Natural killer cell (primary cell): ENCODE results near the gene AKTIP. TPM values are rescaled to one million over a fixed set of nuclear protein-coding genes. Genes with fewer than 3 reads are reported as not detected.

Source experiments
- ATAC-seq, 3 donors: fragments of 150-1000 bp in 2 of 3; fragments of 200-7000 bp in 1 of 3; cut with Tn5 transposase; 1 replicate in 1 of 3; 2 replicates in 2 of 3; pipeline ENCODE4 v1.10.0; 2021; ENCODE audit warnings: mild to moderate bottlenecking in 2 of 3, moderate library complexity in 2 of 3
- DNase-seq, 2 donors: peaks; one replicate each; pipeline versions ENCODE4 v3.0.0 to v3.0.0-alpha.2; 2013 to 2021; ENCODE audit warnings: mixed read lengths in 1 of 2
- H3K27ac ChIP-seq: one replicate; pipeline ENCODE4 v1.5.1; 2013; ENCODE audit warnings: mild to moderate bottlenecking, low read length
- H3K27me3 ChIP-seq: one replicate; pipeline ENCODE4 v1.6.1; 2013; ENCODE audit warnings: low read length; ENCODE audit not compliant: control insufficient read depth, insufficient read depth
- H3K36me3 ChIP-seq: one replicate; pipeline ENCODE4 v1.6.1; 2013; ENCODE audit warnings: low read length; ENCODE audit not compliant: control insufficient read depth, insufficient read depth
- H3K4me1 ChIP-seq: one replicate; pipeline ENCODE4 v1.6.1; 2013; ENCODE audit warnings: low read length; ENCODE audit not compliant: control insufficient read depth, insufficient read depth
- H3K4me3 ChIP-seq: one replicate; pipeline ENCODE4 v1.5.1; 2013; ENCODE audit warnings: low read length
- H3K9me3 ChIP-seq: one replicate; pipeline ENCODE4 v1.6.1; 2013; ENCODE audit warnings: low read length; ENCODE audit not compliant: control insufficient read depth, insufficient read depth
- H3K27ac Mint-ChIP-seq, 2 donors: one replicate each; pipeline ENCODE4 v1.8.0; 2022; ENCODE audit warnings: mild to moderate bottlenecking in 2 of 2, mixed read lengths in 2 of 2, moderate library complexity in 1 of 2
- H3K27me3 Mint-ChIP-seq, 2 donors: one replicate each; pipeline ENCODE4 v1.8.0; 2022; ENCODE audit warnings: low read depth in 2 of 2, mixed read lengths in 2 of 2
- H3K36me3 Mint-ChIP-seq: one replicate; pipeline ENCODE4 v1.8.0; 2022; ENCODE audit warnings: mixed read lengths
- H3K4me1 Mint-ChIP-seq, 2 donors: one replicate each; pipeline ENCODE4 v1.8.0; 2022; ENCODE audit warnings: mixed read lengths in 2 of 2
- H3K4me3 Mint-ChIP-seq: one replicate; pipeline ENCODE4 v1.8.0; 2022; ENCODE audit warnings: mild to moderate bottlenecking, moderate library complexity, mixed read lengths
- H3K9me3 Mint-ChIP-seq, 2 donors: one replicate each; pipeline ENCODE4 v1.8.0; 2022; ENCODE audit warnings: mixed read lengths in 2 of 2
- CTCF ChIP-seq: fragments of 200-600 bp; IDR thresholded peaks from one replicate; pipeline ENCODE4 v1.8.0; 2022; ENCODE audit warnings: antibody characterized with exemption
- WGBS: methylation state at CpG from one replicate; pipeline ENCODE4 v1.1.7; 2013; ENCODE audit warnings: missing lambda C conversion rate; ENCODE audit not compliant: insufficient coverage; 5-methylcytosine and 5-hydroxymethylcytosine counted together
- intact Hi-C: fragments of 100-400 bp; cut with micrococcal nuclease; formaldehyde crosslinking; loops from one replicate; pipeline ENCODE4 v1.14.2; 2022
- total RNA-seq, 4 donors: library from RNA; stranded (reverse); fragments of 120-200 nt in 1 of 4; gene quantifications; one replicate each; pipeline versions ENCODE4 v1.2.3 to v1.2.4, GENCODE V29; 2013 to 2022

Gene AKTIP
- total RNA-seq, 3 donors from 2014 or later (not counting 1 experiment from before 2014, with no cell fraction given), result 22.0 to 33.2 (median 23.2) TPM

GRCh38 chr16:53482123-53482522, 20.9 kb downstream of the AKTIP start:
- Mint-ChIP-seq H3K4me1 (peaks cover 10 to 17% of the 10 kb centered on the region in 2 donors), H3K27ac (peak overlapping the region; percentile 4 to 59), H3K36me3 (peaks cover 69% of the 10 kb centered on the region), H3K9me3 (peaks cover 2 to 3% of the 10 kb centered on the region in 2 donors), H3K4me3 (no peak overlapping the region), H3K27me3 (no peaks in the 10 kb centered on the region)
- no peak for DNase-seq
- intact Hi-C loops, result no loop called here
- Histone ChIP-seq H3K27ac (no peak overlapping the region), H3K36me3 (peaks cover 93% of the 10 kb centered on the region), H3K9me3 (peaks cover 8% of the 10 kb centered on the region), H3K27me3 (no peaks in the 10 kb centered on the region), H3K4me3 (no peak overlapping the region), H3K4me1 (no peaks in the 10 kb centered on the region)
- no peak for TF ChIP-seq CTCF
- 94% methylated on average over 2 of the region's 2 CpGs for WGBS
- peak in 1 of 3 donors; percentile 50 for ATAC-seq

GRCh38 chr16:53480394-53480793, 22.6 kb downstream of the AKTIP start:
- H3K27me3 ChIP-seq, result no peaks in the 10 kb centered on the region
- H3K4me1 Mint-ChIP-seq, result peaks cover 22 to 31% of the 10 kb centered on the region in 2 donors
- intact Hi-C loops, result no loop called here
- no peak overlapping the region for H3K4me3 ChIP-seq
- no peaks in the 10 kb centered on the region for H3K27me3 Mint-ChIP-seq
- DNase-seq (no peak), ATAC-seq (no peak)
- H3K4me1 ChIP-seq, result no peaks in the 10 kb centered on the region
- H3K27ac Mint-ChIP-seq, result peak overlapping the region in 1 of 2 donors; percentile 18
- no CpG with 5 or more reads among the region's 1 CpG for WGBS
- H3K9me3 Mint-ChIP-seq, result no peaks in the 10 kb centered on the region
- peaks cover 61% of the 10 kb centered on the region for H3K36me3 Mint-ChIP-seq
- TF ChIP-seq CTCF, result no peak
- H3K36me3 ChIP-seq, result peaks cover 88% of the 10 kb centered on the region
- H3K27ac ChIP-seq, result peak overlapping the region; percentile 42
- H3K4me3 Mint-ChIP-seq, result no peak overlapping the region
- peaks cover under 1% of the 10 kb centered on the region for H3K9me3 ChIP-seq

- peaks cover 3% of the 10 kb centered on the region for H3K4me1 ChIP-seq
Observed at GRCh38 chr16:53478965-53479364, 24.0 kb downstream of the AKTIP start.

More at GRCh38 chr16:53478965-53479364, 24.0 kb downstream of the AKTIP start:
- DNase-seq (no peak), ATAC-seq (no peak)
- Histone ChIP-seq H3K4me3 (no peak overlapping the region), H3K9me3 (no peaks in the 10 kb centered on the region), H3K27ac (no peak overlapping the region), H3K27me3 (no peaks in the 10 kb centered on the region), H3K36me3 (peaks cover 86% of the 10 kb centered on the region)
- Mint-ChIP-seq H3K4me3 (no peak overlapping the region), H3K27me3 (no peaks in the 10 kb centered on the region), H3K36me3 (peaks cover 55% of the 10 kb centered on the region), H3K27ac (peak overlapping the region in 1 of 2 donors; percentile 47), H3K9me3 (no peaks in the 10 kb centered on the region), H3K4me1 (peaks cover 23 to 34% of the 10 kb centered on the region in 2 donors)
- intact Hi-C loops, result no loop called here
- TF ChIP-seq CTCF, result no peak
- 100% methylated on average over 3 of the region's 5 CpGs for WGBS
